Kasumi-1 (cell line): ENCODE results near the gene HDC.

ENCODE experiments used
- DNase-seq, 2 experiments: peaks; one replicate each; lab custom pipeline; 2025; lab: John Stamatoyannopoulos, UW

Gene HDC

GRCh38 chr15:50265620-50266019 is at the start of gene HDC:
Gene HDC, minus strand, starts transcription at chr15:50265726. Its CDS starts 103 bp downstream, at chr15:50265623.
- DNase-seq, result no peak

- DNase-seq, result no peak
Observed at GRCh38 chr15:50312636-50313035, 47.1 kb upstream of the HDC start.

DNA sequence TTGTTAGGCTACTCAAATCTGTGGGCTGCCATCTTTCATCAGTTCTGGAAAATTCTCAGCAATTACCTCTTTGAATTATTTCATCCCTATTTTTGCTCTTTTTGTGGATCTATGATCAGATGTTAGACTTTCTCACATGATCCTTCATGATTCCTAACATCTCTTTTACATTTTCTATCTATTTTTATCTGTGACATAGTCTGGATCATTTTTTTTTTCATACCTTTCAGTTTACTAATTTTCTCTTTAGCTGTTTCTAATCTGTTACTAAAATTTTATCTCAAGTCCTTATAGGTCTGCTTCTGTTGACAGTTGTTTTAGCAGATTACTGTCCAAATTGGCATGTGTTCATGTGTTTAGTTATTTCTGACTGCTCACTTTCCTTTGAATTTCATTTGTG is 42.3 kb upstream of the HDC start:
- DNase-seq, result no peak

DNA sequence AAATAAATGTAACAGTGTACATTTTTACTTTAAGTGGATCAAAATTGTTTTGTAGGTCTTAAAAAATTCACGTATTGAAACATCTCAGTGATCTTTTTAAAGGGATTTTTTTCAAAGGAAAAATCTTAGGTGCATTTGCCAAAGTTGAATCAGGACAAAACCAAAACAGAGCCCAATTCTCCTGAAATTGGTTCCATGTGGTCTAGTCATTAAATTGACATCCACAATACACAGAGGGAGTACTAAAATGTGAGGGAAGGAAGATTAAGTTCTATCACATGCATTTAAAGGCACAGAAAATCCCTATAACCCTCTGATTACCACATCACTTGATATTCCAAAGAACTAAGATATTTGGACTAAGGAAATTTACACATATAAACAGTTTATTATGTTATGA is 39.3 kb upstream of the HDC start:
- no peak for DNase-seq

DNA sequence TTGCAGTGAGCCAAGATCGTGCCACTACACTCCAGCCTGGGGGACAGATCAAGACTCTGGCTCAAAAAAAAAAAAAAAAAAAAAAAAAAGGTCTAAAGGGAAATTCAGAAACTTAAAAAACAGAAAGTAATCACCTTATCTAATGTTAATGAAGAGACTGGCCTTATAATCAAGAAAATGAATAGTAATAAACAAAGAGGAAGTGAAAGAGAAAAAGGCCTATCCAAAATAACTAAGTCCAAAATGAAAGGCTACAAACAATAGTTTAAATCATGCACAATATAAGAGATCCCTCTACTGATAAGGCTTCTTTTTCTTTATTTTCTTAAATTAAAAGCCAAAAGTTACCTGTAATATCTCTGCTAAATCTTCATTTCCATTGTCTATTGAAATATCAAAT is 37.1 kb upstream of the HDC start:
- no peak for DNase-seq

- DNase-seq, result no peak
Observed at GRCh38 chr15:50298340-50298739, 32.8 kb upstream of the HDC start.

DNA sequence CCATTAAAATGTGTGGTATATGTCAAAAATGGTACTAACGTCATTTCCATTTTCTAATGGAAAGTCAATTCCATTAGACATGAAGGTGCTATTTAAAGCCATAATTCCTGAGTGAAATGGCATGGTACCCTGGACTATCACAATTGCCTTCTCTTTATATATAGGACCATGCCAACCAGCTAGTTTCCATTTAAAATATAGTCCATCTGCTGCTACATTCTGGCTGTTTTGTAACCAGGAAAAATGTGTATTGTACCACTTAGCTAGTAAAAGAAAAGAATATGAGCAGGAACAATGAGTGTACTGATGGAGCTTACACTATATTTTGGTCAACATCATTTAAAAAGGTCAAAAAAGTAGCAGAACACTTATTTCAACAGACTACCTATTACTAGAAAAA is 30.4 kb upstream of the HDC start:
- no peak for DNase-seq

GRCh38 chr15:50289749-50290148 is 24.2 kb upstream of the HDC start:
- DNase-seq, result no peak

GRCh38 chr15:50287324-50288116 is 22.0 kb upstream of the HDC start:
- no peak for DNase-seq

DNA sequence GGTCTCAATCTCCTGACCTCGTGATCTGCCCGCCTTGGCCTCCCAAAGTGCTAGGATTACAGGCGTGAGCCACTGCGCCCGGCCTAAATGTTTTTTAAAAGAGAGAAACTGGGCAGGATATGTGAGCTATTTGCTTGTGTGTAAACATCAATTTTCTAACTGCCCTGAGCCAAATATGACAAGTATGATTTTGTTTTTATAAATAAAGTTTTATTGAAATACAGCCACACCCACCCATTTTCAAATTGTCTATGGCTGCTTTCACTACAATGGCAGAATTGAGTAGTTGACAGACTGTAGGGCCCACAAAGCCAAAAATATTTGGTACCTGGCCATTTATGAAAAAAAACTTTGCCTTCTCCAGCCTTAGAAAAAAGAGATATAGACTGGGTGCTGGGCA is 15.9 kb upstream of the HDC start:
- DNase-seq, result no peak

DNA sequence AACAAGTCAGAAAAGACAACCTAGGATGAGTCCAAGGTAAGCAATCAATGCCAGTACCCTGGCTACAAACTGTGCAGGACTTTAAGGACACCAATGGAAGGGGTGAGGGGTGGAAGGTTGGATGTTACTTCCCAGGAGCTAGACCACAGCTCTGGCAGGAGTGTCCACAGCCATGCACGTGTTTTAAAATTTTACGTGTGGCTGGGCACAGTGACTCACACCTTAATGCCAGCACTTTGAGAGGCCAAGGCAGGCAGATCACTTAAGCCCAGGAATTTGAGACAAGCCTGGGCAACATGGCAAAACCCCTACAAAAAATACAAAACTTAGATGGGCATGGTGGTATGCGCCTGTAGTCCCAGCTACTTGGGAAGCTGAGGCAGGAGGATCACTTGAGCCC is 14.7 kb upstream of the HDC start:
- DNase-seq, result no peak

GRCh38 chr15:50278496-50278895 is 13.0 kb upstream of the HDC start:
- DNase-seq, result peak; percentile 59 to 66

- DNase-seq, result peak in 1 of 2 experiments; percentile 7
Observed at GRCh38 chr15:50277370-50277769, 11.8 kb upstream of the HDC start.

DNA sequence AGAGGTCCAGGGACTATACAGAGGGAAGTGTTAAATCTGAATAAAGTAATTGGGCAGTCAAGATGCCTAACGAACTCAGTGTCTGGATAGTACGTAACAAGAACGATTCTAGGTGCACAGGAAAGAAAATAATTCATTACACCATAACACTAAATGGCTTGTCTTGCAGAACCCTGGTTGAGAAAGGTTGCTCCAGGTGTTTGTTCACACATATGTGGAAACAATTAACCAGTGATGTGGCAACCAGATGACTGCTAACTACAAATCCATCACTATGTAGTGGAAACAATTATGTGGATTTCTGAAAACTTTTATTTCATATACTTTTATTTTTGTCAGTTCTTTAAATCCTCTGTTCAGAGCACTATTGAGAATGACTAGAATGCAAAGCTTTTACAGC is 10.4 kb upstream of the HDC start:
- no peak for DNase-seq

- DNase-seq, result no peak
Observed at GRCh38 chr15:50275091-50275490, 9.6 kb upstream of the HDC start.

DNA sequence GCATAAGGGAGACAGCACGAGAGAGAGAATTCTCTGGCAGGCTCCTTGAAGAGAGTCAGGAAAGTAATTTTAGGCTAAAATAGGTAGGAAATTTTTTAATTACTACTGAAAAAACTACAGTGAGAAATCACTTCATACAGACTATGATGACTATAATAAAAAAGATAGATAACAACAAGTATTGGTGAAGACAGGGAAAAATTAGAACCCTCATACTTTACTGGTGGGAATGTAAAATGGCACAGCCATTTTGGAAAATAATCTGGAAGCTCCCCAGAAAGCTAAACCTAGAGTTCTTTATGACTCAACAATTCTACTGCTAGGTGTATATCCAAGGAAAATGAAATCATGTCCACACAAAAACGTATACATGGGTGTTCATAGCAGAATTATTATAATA is 2.1 kb upstream of the HDC start:
- no peak for DNase-seq

DNA sequence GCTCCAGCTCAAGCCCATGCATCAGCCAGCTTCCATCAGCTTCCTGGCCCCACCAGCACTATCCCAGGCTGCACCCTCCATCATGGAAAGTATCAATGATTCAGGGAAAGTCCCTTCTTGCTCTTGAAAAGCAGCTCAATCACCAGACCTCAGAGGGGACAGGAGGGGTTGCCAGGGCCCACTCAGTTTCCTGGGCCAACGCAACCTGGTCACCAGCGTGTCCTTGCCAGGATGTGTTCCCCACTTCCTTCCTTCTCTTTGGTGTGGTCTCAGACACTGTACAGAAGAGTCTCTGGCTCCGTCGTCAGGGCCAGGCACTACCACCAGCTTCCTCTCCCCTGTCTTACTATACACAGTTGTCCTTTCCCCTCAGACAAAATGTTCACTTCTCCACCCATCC is 3.0 kb downstream of the HDC start:
- peak; percentile 87 to 89 for DNase-seq

DNA sequence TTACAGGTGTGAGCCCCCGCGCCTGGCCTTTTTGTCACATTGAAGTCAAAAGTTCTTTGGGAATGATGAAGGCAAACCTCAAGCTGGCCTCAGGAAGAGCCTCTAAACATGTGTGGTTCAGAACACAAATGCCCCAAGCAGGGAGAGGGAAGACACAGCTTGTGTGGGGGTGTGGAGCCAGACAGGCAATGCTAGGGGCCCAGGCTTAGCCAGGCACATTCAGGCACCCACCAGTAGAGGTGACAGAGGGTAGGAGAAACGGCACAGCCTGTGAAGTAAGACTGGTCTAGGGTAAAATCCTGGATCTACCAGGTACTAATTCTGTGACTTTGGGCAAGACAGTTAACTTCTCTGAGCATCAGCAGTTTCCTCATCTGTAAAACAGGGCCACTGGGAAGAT is 3.5 kb downstream of the HDC start:
- peak; percentile 41 to 51 for DNase-seq

DNA sequence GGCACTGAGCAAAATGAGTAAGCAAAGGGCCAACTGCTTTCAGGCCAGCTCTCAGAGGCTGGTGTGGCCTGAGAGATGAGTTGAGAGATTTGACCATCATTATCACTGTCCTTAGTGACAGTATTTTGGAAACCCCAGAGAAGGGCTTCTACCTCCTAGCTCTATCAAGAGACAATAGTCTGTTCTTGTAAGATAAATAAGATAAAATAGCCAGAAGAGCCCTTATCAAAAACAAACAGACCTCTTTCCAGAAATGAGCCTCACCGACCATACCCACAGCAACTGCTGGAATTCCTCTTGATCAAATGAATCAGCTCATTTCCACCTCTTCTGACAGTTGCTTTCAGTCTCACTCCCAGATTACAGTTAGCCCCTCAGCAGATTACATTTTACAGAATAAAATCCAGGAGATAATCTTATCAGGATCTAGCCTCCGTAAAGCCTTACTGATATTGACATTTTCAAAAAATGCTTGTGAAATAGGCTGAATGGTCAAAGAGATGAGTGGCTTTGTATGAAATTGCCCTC is 4.5 kb downstream of the HDC start:
- no peak for DNase-seq

DNA sequence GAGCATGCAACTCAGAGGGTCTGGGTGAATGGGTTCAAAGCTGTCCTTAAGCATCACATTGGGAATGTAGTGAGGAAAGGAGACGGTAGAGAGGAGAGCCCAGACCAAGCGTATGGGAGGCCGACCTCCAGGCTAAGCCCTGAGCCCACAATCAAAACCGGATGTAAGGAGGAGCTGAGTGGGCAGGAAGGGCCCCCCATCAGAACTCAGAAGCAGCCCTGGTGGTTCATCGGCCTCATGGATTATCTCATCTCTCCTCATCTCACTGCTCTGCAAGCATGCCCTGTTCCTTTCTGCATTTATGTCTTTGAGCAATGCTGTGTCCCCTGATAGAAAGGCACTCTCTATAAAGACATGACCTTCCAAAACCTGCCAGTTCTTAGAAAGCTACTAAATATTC is 6.2 kb downstream of the HDC start:
- DNase-seq, result peak; percentile 58 to 66

GRCh38 chr15:50257924-50258323 is 7.6 kb downstream of the HDC start:
- DNase-seq, result peak; percentile 87 to 88

DNA sequence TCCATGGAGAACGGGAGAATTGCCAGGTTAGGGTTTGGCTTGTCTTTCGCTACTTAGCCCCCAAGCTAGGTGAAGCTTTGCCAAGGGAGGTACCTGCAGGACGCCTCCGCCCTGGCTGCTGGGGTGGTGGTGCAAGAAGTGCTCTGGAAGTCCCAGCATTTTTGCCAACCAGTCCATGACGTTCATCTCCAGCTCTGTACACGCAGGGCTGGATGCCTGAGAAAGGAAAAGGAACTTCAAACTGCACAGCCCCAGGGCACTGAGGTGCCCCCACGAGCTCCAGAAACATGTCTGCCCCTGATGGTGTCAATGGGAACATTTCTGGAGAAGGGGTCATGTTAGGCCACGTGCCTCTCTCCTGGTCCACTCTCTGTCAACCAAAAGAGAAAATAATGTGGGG is 8.2 kb downstream of the HDC start:
- no peak for DNase-seq

DNA sequence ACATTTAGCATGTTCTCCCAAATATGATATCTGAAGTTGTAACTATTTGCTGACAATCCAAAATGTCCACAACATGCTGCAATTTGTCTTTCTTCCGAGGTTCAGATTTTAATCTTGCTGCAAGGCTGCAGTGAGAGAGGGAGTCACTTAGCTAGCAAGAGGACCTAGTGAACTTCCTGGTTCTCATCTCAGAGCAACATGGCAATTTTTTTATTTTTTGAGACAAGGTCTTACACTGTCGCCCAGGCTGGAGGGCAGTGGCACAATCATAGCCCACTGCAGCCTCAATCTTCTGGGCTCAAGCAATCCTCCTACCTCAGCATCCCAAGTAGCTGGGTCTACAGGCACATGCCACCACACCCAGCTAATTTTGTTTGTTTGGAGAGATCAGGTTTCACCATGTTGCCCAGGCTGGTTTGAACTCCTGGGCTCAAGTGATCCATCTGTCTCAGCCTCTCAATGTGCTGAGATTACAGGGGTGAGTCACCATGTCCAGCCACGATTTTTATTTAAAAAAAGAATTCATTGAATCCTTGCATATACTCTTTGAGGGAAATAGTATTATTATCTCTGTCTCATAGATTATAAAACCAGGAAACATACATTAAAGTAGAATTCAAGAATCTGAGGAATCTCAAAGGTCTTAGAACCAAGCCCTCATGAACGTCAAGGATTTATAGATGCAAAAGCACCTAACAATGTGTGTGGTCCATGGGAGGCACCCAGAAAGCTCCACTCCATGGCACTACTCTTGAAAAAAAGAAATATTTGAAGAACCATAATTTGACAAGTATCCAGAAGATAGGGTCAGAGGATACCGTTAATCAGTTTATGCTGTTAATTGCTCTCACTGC is 9.1 kb downstream of the HDC start:
- no peak for DNase-seq
